Hippocampal formation (tissue), 2 donors: ENCODE data around the gene ETF1.
A peak's percentile ranks its signal among the peaks of the same experiment; 100 is the strongest.
"Not testable (repeated sequence)": the region's sequence is repeated elsewhere in the genome, so short reads cannot be mapped to it uniquely, and the experiment has no call there.

ENCODE experiments used
- DNase-seq, 2 donors: peaks; one replicate each; lab custom pipeline; 2025; lab: John Stamatoyannopoulos, UW

Gene ETF1

DNA sequence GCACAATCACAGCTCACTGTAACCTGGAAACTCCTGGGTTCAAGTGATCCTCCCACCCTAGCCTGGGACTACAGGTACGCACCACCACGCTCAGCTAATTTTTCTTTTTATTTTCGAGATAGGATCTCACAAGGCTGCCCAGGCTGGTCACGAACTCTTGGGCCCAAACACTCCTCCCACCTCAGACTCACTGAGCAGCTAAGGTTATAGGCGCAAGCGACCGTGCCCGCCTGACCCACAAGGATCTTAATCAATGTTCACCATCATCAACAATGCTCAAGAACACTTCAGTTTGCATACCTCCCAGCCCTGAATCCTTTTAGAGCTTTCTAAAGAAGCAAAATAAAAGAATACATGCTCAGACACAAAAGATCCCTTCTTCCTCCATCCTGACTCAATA lies 13.2 kb downstream of the ETF1 start:
- no peak for DNase-seq

DNA sequence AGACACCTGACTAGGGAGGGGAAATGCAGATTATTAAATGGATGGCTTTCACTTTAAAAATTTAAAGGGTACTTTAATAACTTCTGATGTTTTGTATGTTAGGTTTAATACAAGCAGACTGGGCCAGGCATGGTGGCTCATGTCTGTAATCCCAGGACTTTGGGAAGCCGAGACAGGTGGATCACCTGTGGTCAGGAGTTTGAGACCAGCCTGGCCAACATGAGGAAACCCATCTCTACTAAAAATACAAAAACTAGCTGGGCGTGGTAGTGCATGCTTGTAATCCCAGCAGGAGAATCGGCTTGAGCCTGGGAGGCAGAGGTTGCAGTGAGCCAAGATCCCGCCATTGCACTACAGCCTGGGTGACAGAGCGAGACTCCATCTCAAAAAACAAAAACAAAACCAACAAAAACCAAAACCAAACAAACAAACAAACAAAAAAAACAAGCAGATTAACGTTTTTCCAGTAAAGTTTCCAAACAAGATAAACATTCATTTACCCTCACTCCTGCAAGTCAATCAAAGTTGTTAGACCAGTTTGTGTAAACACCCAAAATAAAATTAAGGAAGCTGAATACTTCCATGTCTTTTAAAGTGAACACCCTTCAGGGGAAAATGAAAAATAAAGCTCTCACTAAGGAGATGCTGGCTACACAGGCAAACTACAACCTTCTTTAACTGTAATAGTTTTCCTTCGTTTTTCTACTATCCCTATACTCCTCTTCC lies 14.1 kb downstream of the ETF1 start:
- no peak for DNase-seq

DNA sequence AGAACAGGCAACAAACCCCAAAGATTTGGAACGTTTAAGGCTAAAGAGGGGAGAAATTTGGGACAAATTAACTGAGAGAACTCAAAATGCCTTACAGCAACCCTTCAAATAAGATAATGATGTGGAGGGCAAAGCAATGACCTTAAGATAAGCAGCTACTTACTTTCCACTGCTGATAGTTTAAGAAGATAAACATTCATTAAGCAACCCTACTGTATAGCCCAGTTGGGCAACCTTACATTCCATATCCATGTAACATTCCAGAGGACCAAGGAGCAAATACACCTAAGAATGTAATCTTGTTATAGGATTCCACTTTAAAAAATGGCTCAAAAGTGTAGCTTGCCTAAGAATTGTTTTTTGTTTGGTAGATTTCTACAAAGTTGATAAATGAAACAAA lies 14.8 kb downstream of the ETF1 start:
- no peak for DNase-seq

DNA sequence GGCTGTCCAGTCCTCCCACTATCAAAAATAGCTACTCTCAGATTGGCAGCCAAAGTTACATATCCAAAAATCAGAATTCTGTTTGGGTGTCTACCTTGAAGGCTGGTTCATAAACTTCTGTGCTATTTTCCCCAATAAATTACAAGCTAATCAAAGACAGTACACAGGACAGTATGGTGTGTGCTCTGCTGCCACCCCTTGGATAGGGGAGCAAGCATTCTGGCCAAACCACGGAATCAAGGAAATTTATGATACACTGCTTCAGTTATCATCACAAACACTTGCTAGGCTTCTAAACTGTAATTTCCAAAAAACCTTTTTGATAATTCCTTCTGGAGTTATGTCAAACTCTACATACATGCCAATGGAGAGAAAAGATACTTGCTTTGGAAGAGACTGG lies 15.9 kb downstream of the ETF1 start:
- DNase-seq = no peak

DNA sequence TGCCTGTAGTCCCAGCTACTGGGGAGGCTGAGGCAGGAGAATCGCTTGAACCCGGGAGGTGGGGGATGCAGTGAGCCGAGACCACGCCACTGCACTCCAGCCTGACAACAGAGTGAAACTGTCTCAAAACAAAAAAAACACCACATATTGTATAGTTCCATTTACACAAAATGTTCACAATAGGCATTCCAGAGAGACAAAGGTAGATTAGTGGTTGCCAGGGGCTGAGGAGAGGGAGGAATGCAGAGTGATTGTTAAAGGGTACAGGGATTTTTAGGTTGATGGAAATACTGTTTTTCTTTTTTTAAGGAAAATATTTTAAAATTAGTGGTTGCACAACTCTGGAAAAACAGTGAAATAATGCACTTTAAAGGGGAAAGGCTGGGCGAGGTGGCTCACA lies 19.6 kb downstream of the ETF1 start:
- no peak for DNase-seq

DNA sequence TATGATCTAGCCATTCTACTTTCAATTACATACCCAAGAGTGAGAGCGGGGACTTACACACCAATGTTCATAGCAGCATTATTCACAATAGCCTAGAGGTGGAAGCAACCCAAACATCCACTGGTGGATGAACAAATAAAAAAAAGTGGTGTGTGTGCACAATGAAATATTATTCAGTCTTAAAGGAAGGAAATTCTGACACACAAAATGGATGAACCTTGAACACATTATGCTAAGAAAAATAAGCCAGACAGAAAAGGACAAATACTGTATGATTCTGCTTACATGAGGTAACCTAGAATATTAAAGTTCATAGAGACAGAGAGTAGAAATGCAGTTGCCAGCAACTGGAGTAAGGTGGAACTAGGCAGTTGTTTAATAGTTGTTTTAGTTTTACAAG lies 22.1 kb downstream of the ETF1 start:
- no peak for DNase-seq

DNA sequence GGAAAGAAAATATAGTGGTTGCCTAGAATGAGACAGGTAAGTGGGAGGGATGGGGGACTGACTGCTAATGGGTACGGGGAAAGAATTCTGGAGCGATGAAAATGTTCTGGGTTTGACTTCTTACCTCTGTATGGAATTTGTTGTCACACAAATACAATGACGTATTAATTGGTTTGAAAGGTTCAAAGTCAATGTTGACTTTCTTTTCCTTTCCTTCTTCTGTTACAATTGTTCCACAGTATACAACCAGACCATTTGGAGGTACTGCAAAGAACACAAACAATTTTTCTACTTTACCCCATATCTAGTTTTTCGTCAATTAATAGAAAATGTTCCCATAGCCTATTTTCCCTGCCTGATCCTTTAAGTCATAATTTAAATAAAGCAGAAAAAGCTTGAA lies 25.6 kb downstream of the ETF1 start:
- no peak for DNase-seq

DNA sequence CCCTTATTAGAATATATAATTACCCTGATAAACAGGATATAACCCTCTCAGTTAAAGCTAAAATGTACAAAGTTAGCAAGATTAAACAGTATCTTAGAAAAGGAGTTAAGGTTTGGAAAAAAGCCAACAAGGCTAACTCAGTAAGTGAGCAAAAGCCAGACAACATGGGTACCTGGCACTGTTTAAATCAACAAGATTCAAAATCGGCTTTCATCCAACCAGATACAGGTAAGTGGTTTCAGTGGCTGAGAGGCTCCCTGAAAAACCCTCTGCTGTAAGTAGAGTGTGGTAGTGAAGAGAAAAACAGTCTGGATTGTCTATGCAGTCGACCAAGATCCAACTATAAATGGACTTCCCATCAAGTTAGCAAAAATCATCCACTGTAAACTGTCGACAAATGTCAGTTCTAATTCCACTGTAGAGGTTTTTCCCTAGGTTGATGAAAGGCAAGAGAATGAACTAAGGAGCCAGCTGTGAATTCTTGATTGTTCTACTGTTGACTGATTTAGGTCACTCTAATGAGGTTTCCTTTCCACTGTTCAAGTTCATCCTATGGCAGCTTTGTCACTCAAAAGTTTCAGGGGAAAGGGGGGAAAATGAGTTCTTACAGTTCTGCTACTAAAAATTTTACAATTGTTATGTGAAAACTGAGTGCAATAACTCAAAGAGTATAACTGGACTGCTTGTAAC lies 27.3 kb downstream of the ETF1 start:
- no peak for DNase-seq

DNA sequence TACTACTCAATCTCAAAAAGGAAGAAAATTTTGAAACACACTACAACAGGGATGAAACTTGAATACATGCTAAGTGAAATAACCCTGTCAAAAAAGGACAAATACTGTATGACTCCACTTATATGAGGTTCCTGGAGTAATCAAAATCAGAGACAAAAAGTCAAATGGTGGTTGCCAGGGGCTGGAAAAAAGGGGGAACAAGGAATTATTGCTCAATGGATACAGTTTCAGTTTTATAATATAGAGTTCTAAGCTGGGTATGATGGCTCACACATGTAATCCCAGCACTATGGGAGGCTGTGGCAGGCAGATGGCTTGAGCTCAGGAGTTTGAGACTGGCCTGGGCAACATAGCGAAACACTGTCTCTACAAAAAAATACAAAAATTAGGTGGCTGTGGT lies 29.0 kb downstream of the ETF1 start:
- DNase-seq = no peak

DNA sequence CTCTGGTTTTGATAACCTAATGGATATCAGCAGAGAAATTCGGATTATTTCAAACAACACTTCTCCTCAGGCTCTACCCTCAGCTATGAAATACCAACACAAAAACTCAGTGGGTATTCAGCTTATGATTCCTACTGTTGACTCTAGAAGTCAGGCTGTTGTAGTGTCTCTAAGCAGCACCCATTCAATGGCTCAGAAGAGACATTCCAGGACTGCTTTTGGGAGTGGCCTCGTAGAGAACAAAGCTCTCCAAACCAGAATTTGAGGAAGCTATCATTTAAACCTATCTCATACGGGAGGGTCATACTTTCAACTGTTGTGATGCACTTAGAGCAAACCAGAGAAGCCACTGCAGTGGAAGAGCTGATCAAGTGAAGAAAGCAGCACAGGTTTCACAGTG lies 34.1 kb downstream of the ETF1 start:
- DNase-seq = no peak

DNA sequence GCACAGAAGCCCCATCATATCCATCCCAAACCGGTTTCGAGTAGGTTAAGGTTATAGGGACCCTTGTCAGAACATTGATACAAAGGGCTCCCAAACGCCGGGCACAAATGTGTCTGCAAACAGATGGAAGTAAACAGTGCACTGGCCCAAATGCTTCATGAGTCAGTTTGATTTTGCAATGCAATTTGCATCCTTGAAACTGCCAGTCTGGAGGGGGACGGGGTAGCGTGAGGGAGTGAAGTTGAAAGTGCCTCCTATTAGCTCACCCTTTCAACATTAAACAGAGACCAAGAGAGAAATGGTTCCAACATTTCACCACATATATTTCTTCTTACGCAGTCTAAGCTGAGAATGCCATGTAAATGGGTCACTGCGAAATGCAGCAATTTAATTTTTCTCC lies 35.6 kb downstream of the ETF1 start:
- not testable (repeated sequence) for DNase-seq

DNA sequence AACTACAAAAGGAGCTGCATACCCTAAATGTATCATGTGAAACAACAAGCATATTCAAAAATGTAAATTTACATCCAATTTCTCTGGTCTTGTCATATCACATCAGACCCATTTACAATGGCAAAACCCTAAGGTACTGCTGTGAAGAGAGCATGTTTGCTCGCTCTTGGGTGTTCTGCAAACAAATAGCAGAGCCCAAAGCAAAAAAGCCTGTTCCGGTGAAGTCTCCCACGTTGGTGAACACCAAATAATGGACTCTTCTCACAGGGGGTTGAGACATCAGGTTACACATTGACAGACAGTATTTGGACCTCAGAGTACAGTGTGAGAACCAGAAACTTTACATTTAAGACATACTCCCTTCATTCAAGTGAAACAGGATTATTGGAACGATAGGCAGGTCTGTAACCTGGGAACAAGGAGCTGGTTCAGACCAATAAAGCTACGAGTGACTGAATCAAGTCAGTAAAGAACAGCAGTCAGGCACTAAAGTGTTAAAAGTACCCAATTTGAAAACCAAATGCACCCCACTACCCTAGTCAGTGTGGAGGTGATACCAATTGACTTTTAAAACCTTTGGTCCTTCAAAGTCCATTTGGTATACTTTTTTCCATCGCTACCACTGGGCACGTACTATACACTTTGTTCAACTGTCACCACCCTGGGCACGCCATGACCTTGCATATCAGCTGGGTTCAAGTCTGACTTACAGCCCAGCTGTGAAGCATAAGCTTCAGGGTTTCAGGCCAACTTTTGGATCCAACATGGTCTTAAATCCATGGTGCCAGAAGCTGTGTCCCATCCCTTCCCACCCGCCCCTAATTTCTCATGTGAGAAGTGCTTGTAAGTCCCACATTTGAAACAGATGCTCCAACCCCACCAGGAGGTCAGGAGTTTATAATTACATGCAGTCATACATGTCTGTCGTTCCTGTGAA lies 36.4 kb downstream of the ETF1 start:
- no peak for DNase-seq

DNA sequence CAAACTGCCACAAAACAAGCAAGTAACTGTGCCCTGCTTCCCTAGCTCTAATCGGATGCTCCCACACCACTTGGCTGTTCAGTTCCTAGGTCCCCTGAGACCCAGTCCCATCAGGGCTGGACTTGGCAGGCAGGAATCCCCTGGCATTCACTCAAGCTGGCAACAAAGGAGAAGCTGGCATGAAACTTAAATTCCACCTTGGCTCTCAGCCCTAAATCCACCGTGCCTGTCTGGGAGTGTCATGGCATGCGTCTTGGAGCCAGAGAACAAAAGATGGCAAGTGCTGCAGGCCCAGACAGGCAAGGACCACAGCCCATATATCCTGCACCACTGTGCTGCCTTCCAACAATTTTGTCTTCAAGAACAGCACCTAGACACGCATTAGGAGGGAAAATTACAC lies 38.2 kb downstream of the ETF1 start:
- DNase-seq = peak in 1 of 2 donors; percentile 7

DNA sequence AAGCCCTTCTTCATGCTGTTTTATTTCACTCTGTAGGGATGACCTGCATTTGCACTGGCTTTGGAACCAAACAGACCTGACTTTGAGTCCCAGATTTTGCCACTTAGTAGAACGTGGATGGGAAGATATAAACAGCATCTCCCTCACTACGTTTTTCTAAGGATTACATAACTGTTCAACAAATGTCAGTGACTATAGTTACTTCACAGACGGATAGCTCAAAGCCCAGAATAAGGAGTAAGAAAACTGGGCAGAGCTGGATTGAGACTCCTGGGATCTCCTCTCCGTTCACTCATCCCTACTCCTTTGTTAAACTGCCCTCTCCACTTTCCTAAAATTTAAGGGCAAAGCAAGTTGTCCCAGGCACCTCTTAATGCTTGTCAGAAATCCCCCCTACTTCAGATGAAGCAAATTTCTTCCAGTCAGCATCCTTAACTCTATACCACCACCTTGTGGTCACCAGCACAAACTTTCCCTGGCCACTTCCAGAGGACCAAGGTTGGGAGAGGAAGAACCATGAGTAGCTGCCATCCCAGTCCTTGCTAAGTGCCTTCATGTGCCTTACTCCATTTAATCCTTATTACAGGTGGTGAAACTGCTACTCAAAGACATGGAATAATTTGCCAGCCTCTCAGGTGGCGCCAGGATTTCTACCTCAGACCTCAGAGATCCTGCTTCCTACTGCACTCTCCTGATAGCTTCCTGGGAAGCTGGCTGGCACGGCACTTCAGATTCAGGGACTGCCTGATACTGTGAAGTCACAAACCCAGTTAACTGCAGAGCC lies 39.4 kb downstream of the ETF1 start:
- peak; percentile 19 to 81 for DNase-seq

DNA sequence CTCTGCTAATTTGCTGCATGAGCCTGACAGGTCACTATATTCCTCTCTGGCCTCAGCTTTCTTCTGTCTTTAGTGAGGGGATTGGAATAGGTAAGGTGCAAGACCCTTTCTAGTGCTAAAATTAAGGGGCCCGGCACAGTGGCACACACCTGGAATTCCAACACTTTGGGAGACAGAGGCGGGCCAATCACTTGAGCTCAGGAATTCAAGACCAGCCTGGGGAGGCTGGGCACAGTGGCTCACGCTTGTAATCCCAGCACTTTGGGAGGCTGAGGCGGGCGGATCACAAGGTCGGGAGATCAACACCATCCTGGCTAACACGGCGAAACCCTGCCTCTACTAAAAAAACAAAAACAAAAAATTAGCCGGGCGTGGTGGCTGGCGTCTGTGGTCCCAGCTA lies 40.5 kb downstream of the ETF1 start:
- no peak for DNase-seq

DNA sequence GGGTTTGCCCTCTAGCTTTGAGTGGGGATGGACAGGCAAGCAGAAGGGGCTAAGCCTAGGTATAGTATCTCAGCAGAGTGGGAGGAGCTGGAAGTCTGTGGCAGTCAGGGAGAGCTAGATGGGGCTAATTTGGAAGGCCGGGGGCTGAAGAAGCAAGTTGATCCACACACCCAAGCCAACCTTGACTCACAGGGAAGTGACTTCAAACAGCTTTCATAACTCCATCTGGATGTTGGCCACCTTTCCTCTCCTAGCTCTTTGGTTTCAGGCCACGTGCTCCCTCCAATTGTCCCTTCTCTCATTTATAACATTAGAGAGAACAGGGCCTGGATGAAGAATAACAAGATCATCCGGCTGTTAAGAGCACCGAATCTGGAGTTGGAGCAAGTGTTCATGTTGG lies 40.9 kb downstream of the ETF1 start:
- DNase-seq = no peak

DNA sequence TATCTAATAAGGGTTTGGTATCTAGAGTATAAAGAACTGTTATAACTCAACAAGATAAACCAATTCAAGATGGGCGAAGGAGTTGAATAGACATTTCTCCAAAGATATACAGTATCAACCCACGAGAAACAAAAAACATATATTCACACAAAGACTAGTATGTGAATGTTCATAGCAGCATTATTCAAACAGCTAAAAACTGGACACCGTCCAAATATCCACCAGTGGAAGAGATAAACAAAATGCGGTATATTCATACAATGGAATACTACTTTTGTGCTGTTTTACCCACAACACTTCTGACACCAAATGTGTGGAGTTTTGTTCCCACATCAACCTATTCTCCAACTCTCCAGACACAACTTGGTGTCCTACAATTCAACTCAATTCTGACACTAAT lies 44.7 kb downstream of the ETF1 start:
- DNase-seq = no peak

DNA sequence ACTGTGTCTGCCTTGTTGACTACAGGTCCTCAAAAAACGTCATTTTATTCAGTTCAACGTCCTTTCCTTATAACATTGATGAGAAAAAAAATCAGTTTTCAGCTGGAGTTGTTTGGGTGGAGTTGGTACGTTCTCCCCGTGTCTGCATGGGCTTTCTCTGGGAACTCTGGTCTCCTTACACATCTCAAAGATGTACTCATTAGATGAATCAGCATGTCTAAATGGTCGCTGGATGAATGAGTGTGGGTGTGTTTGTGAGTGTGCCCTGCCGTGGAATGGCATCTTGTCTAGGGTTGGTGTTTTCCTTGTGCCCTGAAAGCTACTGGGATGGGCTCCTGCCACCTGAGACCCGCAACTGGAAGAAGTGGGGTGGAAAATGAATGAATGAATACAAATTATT lies 47.7 kb downstream of the ETF1 start:
- no peak for DNase-seq

DNA sequence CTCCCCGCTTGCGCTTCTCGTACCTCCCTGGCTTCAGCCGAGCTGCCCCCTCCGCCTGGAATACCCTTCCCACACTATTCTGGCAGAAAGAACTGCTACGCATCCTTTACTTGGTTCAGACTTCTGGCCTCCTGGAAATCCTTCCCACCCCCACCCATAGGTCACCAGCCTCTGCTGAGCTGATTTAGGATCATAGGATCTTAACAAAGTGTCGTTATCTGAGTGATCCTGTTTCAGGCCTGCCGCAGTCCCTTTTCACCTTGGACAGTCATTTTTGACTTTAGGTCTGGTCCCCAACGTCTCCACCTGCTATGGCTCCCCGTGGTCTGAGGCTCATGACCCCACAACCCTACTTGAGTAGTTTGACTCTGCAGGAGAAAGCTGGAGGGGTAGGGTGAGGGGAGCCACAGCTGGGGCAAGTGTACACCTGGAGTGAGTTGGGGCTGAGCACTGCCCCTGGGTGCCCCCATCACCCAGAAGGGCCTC lies 50.4 kb downstream of the ETF1 start:
- DNase-seq = no peak

DNA sequence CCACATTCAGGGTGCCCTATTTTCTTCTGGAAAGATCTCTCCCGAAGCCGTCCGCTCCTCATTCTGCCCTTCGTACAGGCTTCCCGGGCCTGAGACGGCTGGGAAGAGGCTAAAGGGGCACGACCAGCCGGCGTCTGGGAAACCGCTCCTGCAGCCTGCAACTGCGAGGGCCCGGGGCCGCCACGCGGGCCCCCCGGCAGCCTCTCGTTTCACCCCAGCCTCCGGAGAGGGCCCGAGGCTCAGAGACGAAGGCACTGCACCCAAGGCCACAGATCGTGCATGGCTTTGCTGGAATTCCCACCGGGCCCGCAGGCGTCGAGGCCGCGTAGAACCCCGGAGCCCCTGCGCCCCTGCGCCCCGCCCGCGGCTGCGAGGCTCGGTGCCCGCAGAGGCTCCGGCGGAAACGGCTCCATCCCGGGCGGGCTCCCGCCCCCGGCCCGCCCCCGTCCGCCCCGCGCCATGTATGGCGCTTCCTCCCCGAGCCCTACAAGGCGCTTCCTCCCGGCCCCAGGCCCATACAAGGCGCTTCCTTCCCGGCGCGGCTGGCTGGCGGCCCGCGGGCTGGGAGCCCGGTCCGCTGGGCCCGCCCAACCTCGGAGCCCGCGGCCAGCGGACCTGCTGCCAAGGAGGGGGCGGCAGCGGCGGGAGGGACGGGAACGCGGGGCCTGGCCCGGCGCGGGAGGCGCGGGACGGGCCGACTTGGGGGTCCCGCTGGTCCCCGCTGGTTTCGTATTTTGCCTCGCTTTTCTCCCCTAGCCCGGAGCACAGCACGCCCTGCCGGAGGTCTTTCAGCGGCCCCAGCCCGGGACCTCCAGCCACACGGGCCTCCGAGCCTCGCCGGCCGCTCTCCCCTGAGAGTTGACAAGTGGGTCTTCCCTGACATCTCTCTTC lies 51.1 kb downstream of the ETF1 start:
- peak; percentile 91 to 95 for DNase-seq

DNA sequence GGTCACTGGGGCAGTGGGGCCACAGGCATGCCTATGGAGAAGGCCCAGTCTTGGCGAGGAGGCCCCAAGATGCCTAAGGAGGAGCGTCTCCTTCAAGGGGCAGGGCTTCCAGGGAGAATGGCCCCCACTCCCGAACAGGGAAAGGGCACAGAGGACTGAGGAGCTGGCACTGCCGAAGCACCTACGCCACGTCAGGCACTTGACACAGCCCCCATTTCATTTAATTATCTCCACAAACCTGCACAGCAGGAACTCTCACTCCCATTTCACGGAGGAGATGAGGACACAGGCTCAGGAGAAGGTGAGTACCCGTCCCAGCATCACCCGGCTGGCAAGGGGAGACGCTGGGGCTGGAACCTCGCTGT lies 51.8 kb downstream of the ETF1 start:
- no peak for DNase-seq
